Suppressor macrophage treated with lipopolysaccharide for 1 hour (primary cell): ENCODE measurements around the gene POLR2L.

Experiments used
- DNase-seq, 3 donors: peaks; one replicate each; pipeline ENCODE4 v3.0.0-alpha.2; 2020 to 2022

Gene POLR2L

GRCh38 chr11:868394-868793 lies 26.1 kb upstream of the POLR2L start:
- no peak for DNase-seq

GRCh38 chr11:867856-868358 lies 25.6 kb upstream of the POLR2L start:
- DNase-seq: no peak

GRCh38 chr11:866481-866880 lies 24.2 kb upstream of the POLR2L start:
- no peak for DNase-seq

GRCh38 chr11:865462-866430 lies 23.4 kb upstream of the POLR2L start:
- DNase-seq: no peak

DNA sequence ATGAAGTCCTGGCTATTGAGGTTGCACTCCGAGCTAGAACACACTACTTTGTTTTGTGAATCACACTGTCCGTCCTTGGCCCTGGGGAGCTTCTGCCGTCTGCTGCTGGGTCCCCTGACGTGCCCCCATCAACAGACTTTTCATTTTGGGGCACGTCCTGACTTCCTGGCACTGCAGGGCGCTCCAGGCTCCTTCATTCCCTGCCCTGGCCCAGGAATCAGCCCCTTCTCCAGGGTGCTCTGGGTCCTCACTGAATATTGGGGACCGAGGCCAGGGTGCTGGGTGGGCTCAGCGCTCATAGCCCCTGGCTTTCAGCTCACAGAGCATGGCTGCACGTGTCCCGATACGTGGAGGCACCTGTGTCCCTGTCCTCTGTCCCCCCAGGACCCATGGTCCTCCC lies 22.6 kb upstream of the POLR2L start:
- no peak for DNase-seq

GRCh38 chr11:863910-864827 lies 21.8 kb upstream of the POLR2L start:
- DNase-seq: no peak

DNA sequence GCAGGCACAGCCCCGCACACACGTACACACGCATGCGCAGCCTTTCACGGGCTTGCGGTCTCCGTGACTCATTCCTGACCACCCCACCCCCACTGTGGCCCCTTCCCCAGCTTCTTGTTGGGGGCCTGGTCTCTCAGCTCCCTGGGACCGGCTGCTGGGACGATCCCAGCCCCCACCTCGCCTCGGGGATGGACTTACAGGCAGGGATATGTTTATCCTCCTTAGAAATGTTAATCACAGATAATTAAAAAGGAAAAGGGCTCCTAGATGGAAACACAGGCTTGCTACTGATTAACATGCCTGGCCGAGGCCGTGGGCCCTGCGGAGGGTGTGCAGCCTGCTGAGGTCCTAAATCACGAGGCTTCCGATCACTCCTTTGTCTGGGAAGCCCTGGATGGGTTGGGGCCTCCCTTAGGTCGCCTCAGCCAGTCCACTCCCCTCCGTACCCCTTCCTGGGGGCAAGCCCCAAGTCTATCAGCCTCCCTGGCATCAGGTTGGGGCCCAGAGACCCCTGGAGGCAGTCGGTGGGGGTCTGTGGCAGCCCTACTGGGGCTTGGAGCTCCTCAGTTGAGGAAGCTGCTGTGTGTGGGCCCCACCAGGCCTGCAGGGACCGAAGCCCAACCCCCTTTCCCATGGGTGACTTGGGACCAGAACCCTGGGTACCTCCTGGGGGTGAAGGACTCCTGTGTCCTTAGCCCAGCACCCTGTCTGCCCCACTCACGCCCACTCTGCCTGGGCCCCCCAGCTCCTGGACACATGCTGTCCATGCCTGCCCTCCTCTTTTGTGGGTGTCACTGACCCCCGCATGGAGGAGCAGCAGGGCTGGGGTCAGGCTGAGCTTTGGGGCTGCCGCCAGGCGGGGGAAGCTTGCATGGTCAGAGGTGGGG lies 20.9 kb upstream of the POLR2L start:
- DNase-seq: no peak

- no peak for DNase-seq
Observed at GRCh38 chr11:862696-863022, 20.3 kb upstream of the POLR2L start.

- DNase-seq: no peak
Observed at GRCh38 chr11:862081-862661, 19.8 kb upstream of the POLR2L start.

DNA sequence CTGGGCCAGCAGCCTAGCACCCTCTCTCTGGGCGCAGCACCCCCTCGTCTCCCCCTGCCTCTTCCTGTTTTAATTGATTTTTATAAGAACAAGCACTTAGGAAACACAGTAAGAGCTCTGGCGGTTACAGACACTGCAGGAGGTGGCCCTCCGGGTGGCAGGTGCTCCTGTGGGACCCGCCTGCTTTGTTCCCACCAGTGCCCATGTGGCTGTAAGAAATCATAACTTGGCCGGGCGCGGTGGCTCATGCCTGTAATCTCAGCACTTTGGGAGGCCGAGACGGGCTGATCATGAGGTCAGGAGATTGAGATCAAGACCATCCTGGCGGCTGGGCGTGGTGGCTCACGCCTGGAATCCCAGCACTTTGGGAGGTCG lies 18.8 kb upstream of the POLR2L start:
- DNase-seq: no peak

DNA sequence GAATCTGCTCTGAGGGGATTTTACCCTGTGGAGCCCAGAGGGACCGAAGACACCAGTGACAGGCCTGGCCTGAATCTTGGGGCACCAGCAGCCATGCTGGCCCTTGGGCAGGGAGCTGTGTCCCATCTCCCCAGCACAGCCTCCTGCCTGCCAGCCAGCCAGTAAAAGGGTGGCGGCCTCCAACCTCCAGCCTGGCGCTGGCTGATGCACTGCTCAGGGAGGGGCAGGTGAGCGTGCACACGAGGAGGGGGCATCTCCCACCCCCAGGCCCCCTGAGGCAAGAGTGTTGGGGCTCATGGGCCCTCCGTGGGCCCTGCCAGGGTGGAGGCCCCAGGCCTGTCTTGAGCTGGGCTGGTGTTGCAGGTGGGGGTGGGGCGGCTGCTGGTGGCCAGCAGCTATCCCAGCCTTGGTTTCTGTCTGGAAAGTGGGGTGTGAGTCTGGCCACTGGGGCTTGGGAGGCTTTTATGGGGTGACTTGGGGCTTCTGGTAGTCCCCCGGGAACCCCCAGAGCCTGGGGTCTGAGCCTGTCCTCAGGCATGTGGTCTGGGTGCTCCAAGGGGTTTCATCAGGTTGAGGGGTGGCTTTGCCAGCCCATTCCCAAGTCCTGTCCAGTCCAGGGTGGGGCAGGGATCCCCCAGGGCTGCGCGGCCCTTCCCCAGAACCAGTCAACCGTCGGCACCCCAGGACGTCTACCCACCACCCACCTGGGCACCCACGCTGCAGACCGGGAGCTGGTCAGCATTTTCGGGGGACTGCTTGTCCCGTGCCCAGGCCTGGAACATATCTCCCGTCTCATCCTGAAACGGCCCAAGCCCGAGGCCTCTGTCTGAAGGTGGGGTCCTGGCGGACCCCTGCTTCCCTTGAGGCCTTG lies 18.1 kb upstream of the POLR2L start:
- no peak for DNase-seq

DNA sequence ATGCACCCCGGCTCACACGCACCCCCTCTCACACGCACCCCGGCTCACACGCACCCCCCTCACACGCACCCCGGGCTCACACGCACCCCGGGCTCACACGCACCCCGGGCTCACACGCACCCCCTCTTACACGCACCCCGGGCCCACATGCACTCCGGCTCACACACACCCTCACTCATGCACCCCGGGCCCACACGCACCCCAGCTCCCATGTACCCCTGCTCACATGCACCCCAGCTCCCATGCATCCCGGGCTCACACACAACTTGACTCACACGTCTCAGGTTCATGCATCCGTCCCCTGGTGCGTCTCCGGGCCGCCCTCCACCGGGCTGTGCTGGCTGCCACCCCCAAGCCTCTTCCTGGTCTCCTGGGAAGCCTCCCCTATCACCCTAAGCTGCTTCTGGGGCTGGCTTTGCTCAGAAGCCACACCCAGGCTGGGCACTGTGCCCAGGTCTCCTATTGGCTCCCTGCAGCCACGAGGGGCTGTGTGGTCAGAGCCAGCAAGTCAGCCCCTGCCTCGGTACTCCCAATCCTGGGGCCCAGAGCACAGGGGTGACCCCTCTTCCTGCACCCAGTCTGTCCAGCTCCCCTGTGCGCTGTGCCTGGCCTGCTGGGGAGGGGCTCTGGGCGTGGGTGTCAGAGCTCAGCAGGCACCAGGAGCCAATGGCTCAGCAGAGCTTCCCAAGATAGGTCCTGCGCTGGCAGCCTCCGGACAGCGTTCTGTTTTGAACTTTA lies 17.2 kb upstream of the POLR2L start:
- DNase-seq: no peak

GRCh38 chr11:858762-859339 lies 16.5 kb upstream of the POLR2L start:
- DNase-seq: no peak

- no peak for DNase-seq
Observed at GRCh38 chr11:858053-858761, 15.9 kb upstream of the POLR2L start.

- no peak for DNase-seq
Observed at GRCh38 chr11:856397-856796, 14.1 kb upstream of the POLR2L start.

DNA sequence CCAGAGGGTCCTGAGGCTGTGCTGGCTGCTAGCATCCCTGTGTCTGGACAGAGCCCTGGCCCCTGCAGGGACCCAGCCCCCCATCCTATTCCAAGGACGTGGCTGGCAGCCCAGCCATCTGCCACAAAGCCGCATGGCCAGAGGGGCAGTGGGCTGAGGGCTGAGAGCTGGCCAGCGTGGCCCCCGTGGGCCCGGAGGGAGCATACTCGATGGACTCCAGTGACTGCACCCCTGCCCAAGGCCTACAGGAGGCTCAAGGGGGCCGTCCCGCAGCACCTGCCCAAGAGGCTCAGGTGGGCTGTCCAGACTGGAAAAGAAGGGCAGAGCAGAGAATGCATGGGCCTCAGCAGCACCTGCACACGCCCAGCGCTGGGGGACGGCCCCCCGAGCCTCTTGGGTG lies 13.5 kb upstream of the POLR2L start:
- DNase-seq: no peak

DNA sequence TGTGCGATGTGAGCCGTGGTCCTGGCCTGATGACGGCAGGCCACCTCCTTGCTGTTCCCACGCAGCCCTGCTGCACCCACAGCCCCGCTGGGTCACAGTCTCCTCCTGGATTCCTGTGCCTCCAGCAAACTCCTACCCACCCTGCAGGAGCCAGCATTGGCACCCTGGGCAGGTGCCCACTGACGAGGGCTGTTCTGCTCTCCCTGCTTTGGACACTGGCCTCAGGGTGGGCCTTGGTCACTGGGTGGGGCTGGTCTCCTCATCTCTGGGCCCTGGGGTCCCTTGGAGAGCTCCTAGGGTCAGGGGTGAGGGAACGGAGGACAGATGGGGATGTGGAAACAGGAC lies 13.0 kb upstream of the POLR2L start:
- no peak for DNase-seq

DNA sequence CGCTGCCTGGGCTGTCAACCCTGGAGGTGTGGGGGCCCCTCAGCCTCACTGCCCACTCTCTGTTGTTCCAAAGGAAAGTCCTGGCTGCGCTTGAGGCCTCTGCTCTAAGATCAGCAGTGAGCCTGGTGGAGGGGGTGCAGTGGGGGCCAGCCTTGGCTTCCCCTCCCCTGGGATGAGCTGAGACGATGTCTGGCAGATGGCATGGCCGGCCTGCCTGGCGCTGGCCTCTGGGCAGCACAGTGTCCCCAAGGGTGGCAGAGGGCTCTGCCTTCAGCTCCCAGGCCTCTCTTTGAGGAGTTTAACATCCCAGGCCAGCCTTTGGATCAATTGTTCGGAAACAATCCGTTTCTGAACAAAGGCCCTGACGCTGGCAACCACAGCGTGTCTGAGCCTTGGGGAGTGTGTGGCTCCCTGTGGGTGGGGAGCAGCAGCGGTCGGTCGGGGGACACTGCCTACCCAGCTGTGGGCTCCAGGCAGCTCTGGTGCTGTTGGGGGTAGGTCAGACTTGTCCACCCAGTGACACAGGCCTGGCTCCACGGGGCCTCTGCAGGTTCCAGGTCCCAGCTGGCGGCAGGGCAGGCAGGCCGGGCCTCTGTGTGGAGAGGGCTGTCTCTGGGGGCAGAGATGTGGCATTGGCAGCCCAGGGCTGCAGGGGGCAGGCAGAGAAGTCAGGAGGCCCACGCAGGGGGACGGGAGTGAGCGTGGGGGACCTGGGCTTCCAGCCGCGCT lies 12.4 kb upstream of the POLR2L start:
- no peak for DNase-seq
